Right lobe of liver (tissue), 6 donors: ENCODE results near the gene LYSMD3. TPM values are rescaled to one million over a fixed set of nuclear protein-coding genes. Genes with fewer than 3 reads are reported as not detected.

ENCODE experiments used
- ATAC-seq, 4 donors: fragments of 200-7000 bp; cut with Tn5 transposase; one replicate each; pipeline ENCODE4 v1.9.1; 2020; ENCODE audit warnings: mild to moderate bottlenecking in 4 of 4, moderate library complexity in 4 of 4
- DNase-seq, 3 donors: peaks; one replicate each; pipeline ENCODE4 v3.0.0-alpha.2; 2020
- H3K27ac ChIP-seq, 3 donors: fragments of 200-600 bp; one replicate each; pipeline ENCODE4 v1.8.0; 2022
- H3K27me3 ChIP-seq, 2 donors: fragments of 200-600 bp; one replicate each; pipeline ENCODE4 v1.8.0; 2022
- H3K36me3 ChIP-seq, 4 donors: fragments of 200-600 bp; sonication (generic) in 1 of 4; one replicate each; pipeline versions ENCODE4 v1.5.1 to v1.8.0; 2017 to 2022; ENCODE audit warnings: control low read depth in 1 of 4
- H3K4me1 ChIP-seq, 4 donors: fragments of 200-600 bp; sonication (generic) in 1 of 4; one replicate each; pipeline versions ENCODE4 v1.5.1 to v1.8.0; 2017 to 2022; ENCODE audit warnings: control low read depth in 1 of 4
- H3K4me3 ChIP-seq, 3 donors: fragments of 200-600 bp; one replicate each; pipeline ENCODE4 v1.8.0; 2022
- H3K9me3 ChIP-seq, 4 donors: fragments of 200-600 bp; sonication (generic) in 1 of 4; one replicate each; pipeline versions ENCODE4 v1.5.1 to v1.8.0; 2017 to 2022; ENCODE audit warnings: control low read depth in 1 of 4
- CTCF ChIP-seq, 4 donors: fragments of 200-600 bp in 3 of 4; fragments of 450-650 bp in 1 of 4; IDR thresholded peaks; one replicate each; pipeline versions ENCODE4 v1.5.1 to v1.8.0; 2016 to 2022; ENCODE audit warnings: antibody characterized with exemption in 4 of 4, mild to moderate bottlenecking in 2 of 4
- POLR2A ChIP-seq: fragments of 450-650 bp; IDR thresholded peaks from one replicate; pipeline ENCODE4 v1.6.1; 2017; ENCODE audit warnings: antibody characterized with exemption, mild to moderate bottlenecking
- WGBS: methylation state at CpG from one replicate; pipeline ENCODE4 v1.1.6; 2018; ENCODE audit warnings: low coverage, low lambda C conversion rate; ENCODE audit not compliant: insufficient coverage; ENCODE audit errors: missing lambda C conversion rate; 5-methylcytosine and 5-hydroxymethylcytosine counted together
- intact Hi-C, 2 donors: fragments of 100-400 bp; cut with DNase I; formaldehyde crosslinking; loops; one replicate each; pipeline versions ENCODE4 v1.11.2 to v1.14.1; 2022
- total RNA-seq, 6 experiments: library from RNA; depleted of rRNA in 2 of 6; stranded (reverse); fragments of >200 nt in 2 of 6; fragmentation: NEBNext Ultra II Directional in 3 of 6; extraction: Animal tissue kit (Norgen Biotek cat#: 25700) in 3 of 6; gene quantifications; one replicate each; pipeline versions ENCODE4 v1.1.0 to v1.2.4, GENCODE V29; 2016 to 2023
- donor health status: DM: no; HTN: yes; CAD: no.
- donor health status: DM: no; HTN: no; CAD: no.
- donor health status: DM: no; HTN: no; CAD: no.
- donor health status: DM: no; HTN: yes; CAD: no.
- donor health status: DM: no; HTN: yes; CAD: no.

Gene LYSMD3
- total RNA-seq, 6 experiments from 2014 or later = 11.4 to 16.6 (median 13.3) TPM

DNA sequence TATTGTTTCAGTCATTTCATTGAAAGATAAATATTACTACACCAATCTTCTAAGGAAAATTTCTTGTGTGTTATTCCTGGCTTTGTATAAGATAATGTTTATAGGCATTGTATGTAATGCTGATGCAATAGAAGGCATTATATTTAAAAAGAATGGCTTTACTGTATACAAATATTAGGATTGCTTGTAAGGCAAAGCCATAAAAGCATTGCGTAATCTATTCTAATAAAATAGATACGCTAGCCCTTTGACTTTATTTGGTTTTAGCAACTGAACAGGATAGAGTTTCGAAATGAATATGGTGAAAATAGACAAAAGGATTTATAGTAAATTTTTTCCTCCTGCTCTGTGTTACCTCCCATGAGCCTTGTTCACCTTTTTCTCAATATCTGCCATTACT is 5.5 kb upstream of the LYSMD3 start:
- 41% methylated on average over 3 of the region's 3 CpGs for WGBS
- TF ChIP-seq POLR2A (no peak), CTCF (IDR thresholded peaks at IDR 0.05) (no peak)
- Histone ChIP-seq H3K4me3 (no peak overlapping the region), H3K27me3 (no peaks in the 10 kb centered on the region), H3K27ac (no peak overlapping the region), H3K36me3 (no peaks in the 10 kb centered on the region), H3K9me3 (no peaks in the 10 kb centered on the region), H3K4me1 (peaks cover 0 to 7% (median 2%) of the 10 kb centered on the region in 4 donors)
- ATAC-seq (no peak), DNase-seq (no peak)
- intact Hi-C loops = no loop called here

GRCh38 chr5:90533794-90534193 is 4.4 kb upstream of the LYSMD3 start:
- intact Hi-C loops = no loop called here
- H3K27ac ChIP-seq = no peak overlapping the region
- no peak for DNase-seq
- no peaks in the 10 kb centered on the region for H3K9me3 ChIP-seq
- H3K4me3 ChIP-seq = no peak overlapping the region
- no peak for ATAC-seq
- H3K27me3 ChIP-seq = no peaks in the 10 kb centered on the region
- 61% methylated on average over 3 of the region's 3 CpGs for WGBS
- peaks cover 0 to 7% (median 2%) of the 10 kb centered on the region in 4 donors for H3K4me1 ChIP-seq
- no peaks in the 10 kb centered on the region for H3K36me3 ChIP-seq
- TF ChIP-seq CTCF (IDR thresholded peaks at IDR 0.05) (no peak), POLR2A (no peak)

DNA sequence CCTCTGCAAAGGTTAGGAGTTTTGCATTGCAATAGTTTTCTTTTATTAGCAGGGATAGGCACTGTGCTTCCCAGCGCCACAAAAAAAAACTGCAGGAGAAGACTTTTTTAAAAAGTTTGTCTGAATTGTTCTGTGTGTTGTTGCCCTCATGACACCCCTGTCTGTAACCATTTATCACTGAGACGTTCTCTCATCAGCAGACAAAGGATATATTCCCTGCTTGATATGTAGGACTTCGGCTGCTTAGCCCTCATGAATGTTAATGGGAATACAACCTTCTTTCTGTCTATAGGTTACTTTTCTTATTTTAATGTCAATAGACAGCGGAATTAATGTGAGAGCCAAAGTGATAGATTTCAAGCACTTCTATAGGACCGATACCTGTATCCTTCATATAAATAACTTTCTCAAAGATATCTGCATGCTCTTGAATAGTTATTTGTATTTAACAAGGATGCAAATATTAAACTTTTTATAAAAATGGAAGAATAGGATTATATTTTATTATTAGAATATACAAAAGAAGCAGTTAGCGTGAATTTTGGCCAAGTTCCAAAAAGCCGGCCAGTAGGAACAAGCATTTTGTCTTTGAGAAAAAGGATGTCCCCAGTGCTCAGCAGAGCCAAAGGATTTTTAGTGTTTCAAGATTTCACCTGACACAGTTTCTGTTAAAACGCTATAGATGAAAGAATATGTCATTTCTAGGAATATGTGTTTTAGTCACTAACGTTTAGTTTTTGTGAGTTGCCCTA is 1.5 kb upstream of the LYSMD3 start:
- Histone ChIP-seq H3K9me3 (no peaks in the 10 kb centered on the region), H3K27ac (no peak overlapping the region), H3K27me3 (no peaks in the 10 kb centered on the region), H3K4me1 (peaks cover 0 to 28% (median 5%) of the 10 kb centered on the region in 4 donors), H3K4me3 (peak overlapping the region in 2 of 3 donors; percentile 83 to 85), H3K36me3 (no peaks in the 10 kb centered on the region)
- intact Hi-C loops = no loop called here
- no peak for TF ChIP-seq CTCF (IDR thresholded peaks at IDR 0.05)
- no peak for TF ChIP-seq POLR2A
- 37% methylated on average over 9 of the region's 9 CpGs for WGBS
- DNase-seq = no peak
- no peak for ATAC-seq

DNA sequence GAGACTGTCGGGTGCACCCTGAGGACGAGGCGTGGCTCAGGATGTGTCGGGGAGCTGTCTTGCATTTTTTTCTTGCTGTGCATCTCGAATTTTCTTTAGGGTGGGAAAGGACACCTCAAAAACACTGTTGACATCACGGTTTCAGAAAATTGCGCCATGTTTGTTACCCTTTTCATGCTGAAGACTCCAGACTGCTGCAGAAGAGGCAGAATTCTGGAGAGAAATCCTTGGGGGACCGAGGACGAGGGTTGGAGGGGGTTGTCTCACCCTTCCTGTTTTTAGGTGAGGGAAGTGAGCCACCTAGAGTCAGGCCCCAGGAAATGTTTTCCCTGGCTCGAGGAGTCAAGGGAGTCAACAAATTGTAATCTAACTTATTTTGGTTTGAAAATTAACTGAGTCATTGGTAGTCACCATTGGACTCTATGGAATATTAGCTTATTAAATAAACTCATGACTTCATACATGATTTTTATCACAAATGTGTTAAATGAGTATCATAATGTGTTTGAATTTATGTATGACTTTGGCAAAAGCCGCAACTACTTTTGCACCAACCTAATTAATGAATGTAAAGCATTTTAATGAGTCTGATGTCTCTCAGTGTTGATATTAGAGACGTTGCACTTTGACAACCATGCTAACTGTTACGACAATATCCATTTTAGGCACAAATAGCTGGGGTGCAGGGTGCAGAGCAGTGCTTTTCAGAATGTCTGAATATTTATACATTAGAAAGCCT is 724 bp upstream of the LYSMD3 start:
- ATAC-seq = peak; percentile 72 to 79 (median 74)
- peak; percentile 69 to 79 (median 78) for TF ChIP-seq CTCF (IDR thresholded peaks at IDR 0.05)
- TF ChIP-seq POLR2A = no peak
- intact Hi-C loops = no loop called here
- Histone ChIP-seq H3K27ac (peak overlapping the region; percentile 84 to 96 (median 91)), H3K9me3 (no peaks in the 10 kb centered on the region), H3K27me3 (no peaks in the 10 kb centered on the region), H3K36me3 (peaks cover 0 to 2% (median 0%) of the 10 kb centered on the region in 4 donors), H3K4me3 (peak overlapping the region; percentile 83 to 86 (median 85)), H3K4me1 (peaks cover 0 to 28% (median 5%) of the 10 kb centered on the region in 4 donors)
- peak; percentile 53 to 76 (median 65) for DNase-seq
- 3% methylated on average over 12 of the region's 13 CpGs for WGBS
